Keratinocyte (primary cell): ENCODE data around the gene SFSWAP. TPM values are rescaled to one million over a fixed set of nuclear protein-coding genes. Genes with fewer than 3 reads are reported as not detected.

Experiments used
- DNase-seq: peaks from one replicate; pipeline ENCODE4 v3.0.0-alpha.2; 2011; ENCODE audit warnings: low read depth, missing footprints, low spot score
- FAIRE-seq: peaks from 2 replicates; lab custom pipeline; 2011; peaks lifted over from hg19 to GRCh38; lab: Jason Lieb, UNC
- H2AFZ ChIP-seq: 2 replicates; pipeline ENCODE4 v1.6.0; 2012; ENCODE audit warnings: low read length, control low read depth, inconsistent platforms; ENCODE audit not compliant: control insufficient read depth
- H3K27ac ChIP-seq: 2 replicates; pipeline ENCODE4 v1.5.1; 2011; ENCODE audit warnings: low read length; ENCODE audit not compliant: control insufficient read depth, insufficient read depth
- H3K27me3 ChIP-seq: 3 replicates; pipeline ENCODE4 v1.6.0; 2011; ENCODE audit warnings: low read length; ENCODE audit not compliant: control insufficient read depth, insufficient read depth; ENCODE audit errors: extremely low read depth
- H3K36me3 ChIP-seq, 2 experiments: 2 replicates in 1 of 2; 3 replicates in 1 of 2; pipeline ENCODE4 v1.5.1; 2011; ENCODE audit warnings: low read length in 2 of 2, mild to moderate bottlenecking in 1 of 2; ENCODE audit not compliant: control insufficient read depth in 2 of 2, insufficient read depth in 2 of 2; ENCODE audit errors: extremely low read depth in 1 of 2
- H3K4me1 ChIP-seq: 3 replicates; pipeline ENCODE4 v1.5.1; 2011; ENCODE audit warnings: low read length; ENCODE audit not compliant: control insufficient read depth, insufficient read depth; ENCODE audit errors: extremely low read depth
- H3K4me2 ChIP-seq: 3 replicates; pipeline ENCODE4 v1.6.0; 2011; ENCODE audit warnings: low read depth, low read length; ENCODE audit not compliant: control insufficient read depth, insufficient read depth; ENCODE audit errors: extremely low read depth
- H3K4me3 ChIP-seq, 3 experiments: fragments of 200-600 bp in 1 of 3; sonication (generic) in 1 of 3; 2 replicates in 2 of 3; 3 replicates in 1 of 3; pipeline ENCODE4 v1.5.1; 2011 to 2016; ENCODE audit warnings: low read length in 3 of 3, mild to moderate bottlenecking in 3 of 3, control low read depth in 2 of 3, inconsistent platforms in 1 of 3, low read depth in 1 of 3, mixed read lengths in 1 of 3, mixed run types in 1 of 3, moderate library complexity in 1 of 3; ENCODE audit not compliant: control insufficient read depth in 2 of 3, insufficient read depth in 2 of 3; ENCODE audit errors: extremely low read depth in 1 of 3
- H3K79me2 ChIP-seq: 2 replicates; pipeline ENCODE4 v1.6.0; 2012; ENCODE audit warnings: low read length; ENCODE audit not compliant: control insufficient read depth, insufficient read depth
- H3K9ac ChIP-seq: 3 replicates; pipeline ENCODE4 v1.6.0; 2011; ENCODE audit warnings: low read length; ENCODE audit not compliant: control insufficient read depth, insufficient read depth; ENCODE audit errors: extremely low read depth
- H3K9me1 ChIP-seq: 3 replicates; pipeline ENCODE4 v1.6.0; 2011; ENCODE audit warnings: low read length; ENCODE audit not compliant: control insufficient read depth, insufficient read depth; ENCODE audit errors: extremely low read depth
- H3K9me3 ChIP-seq: 2 replicates; pipeline ENCODE4 v1.5.1; 2012; ENCODE audit warnings: low read depth, low read length; ENCODE audit not compliant: control insufficient read depth
- H4K20me1 ChIP-seq: 3 replicates; pipeline ENCODE4 v1.6.0; 2011; ENCODE audit warnings: low read length; ENCODE audit not compliant: control insufficient read depth, insufficient read depth; ENCODE audit errors: extremely low read depth
- EZH2 ChIP-seq: IDR thresholded peaks from one replicate; pipeline ENCODE4 v1.6.1; 2012; ENCODE audit warnings: inconsistent platforms, mild to moderate bottlenecking, low read length, moderate library complexity
- dilution Hi-C: fragments of 300-500 bp; cut with MboI; formaldehyde crosslinking; loops from one replicate; pipeline ENCODE4 v1.7.0; 2020; ENCODE audit warnings: low sequenced_read_pairs; ENCODE audit not compliant: extremely low pct_ligation_motif_present
- polyA plus RNA-seq, 5 experiments: library from polyadenylated mRNA; depleted of rRNA in 3 of 5; stranded (reverse) in 3 of 5; stranded (forward) in 1 of 5; unstranded in 1 of 5; fragments of >200 nt; gene quantifications; 1 replicate in 1 of 5; 2 replicates in 3 of 5; 3 replicates in 1 of 5; pipeline versions ENCODE4 v1.2.1 to v1.2.3, GENCODE V29; 2011 to 2012; ENCODE audit warnings: missing spikeins in 2 of 5, low read depth in 1 of 5, low replicate concordance in 1 of 5
- TF ChIP-seq, protein P1 (sequence below), 3 experiments: IDR thresholded peaks in 1 of 3; conservative IDR thresholded peaks in 1 of 3; optimal IDR thresholded peaks in 1 of 3; 2 replicates in 2 of 3; 3 replicates in 1 of 3; pipeline versions ENCODE3 to v1.5.1; 2011; ENCODE audit warnings: low read length in 3 of 3, mild to moderate bottlenecking in 3 of 3, moderate library complexity in 2 of 3, control low read depth in 1 of 3, inconsistent platforms in 1 of 3; ENCODE audit not compliant: insufficient read depth in 2 of 3; ENCODE audit errors: extremely low read depth in 1 of 3

SFSWAP gene
- polyA plus RNA-seq, 1 donor (not counting 4 experiments of a cell fraction or from before 2014, with no cell fraction given), result 13.1 TPM

DNA sequence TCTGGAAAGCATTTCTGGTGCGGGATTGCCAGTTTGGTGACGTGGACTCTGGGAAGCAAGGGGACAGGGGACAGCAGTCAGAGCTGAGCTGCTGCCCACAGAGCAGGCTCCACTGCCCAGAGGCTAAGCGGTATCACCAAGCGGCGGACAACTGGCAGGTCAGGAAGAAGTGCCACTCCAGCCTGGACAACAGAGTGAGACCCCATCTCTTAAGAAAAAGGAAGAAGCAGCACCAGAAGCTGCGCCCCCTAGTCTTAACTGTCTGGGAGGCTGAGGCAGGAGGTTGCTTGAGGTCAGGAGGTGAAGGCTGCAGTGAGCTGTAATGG, 85.5 kb downstream of the SFSWAP start:
- Histone ChIP-seq H3K4me3 (no peak overlapping the region), H3K4me2 (no peak overlapping the region), H3K9me3 (no peaks in the 10 kb centered on the region), H4K20me1 (no peaks in the 10 kb centered on the region), H3K9ac (no peak overlapping the region), H3K27ac (no peak overlapping the region), H3K36me3 (peaks cover 9 to 10% of the 10 kb centered on the region in 2 experiments), H3K27me3 (no peaks in the 10 kb centered on the region), H3K4me1 (peaks cover 14% of the 10 kb centered on the region), H3K79me2 (no peaks in the 10 kb centered on the region), H3K9me1 (no peaks in the 10 kb centered on the region), H2AFZ (no peak overlapping the region)
- dilution Hi-C loops, result no loop called here
- no peak for DNase-seq
- no peak for FAIRE-seq
- TF ChIP-seq, protein P1, sequence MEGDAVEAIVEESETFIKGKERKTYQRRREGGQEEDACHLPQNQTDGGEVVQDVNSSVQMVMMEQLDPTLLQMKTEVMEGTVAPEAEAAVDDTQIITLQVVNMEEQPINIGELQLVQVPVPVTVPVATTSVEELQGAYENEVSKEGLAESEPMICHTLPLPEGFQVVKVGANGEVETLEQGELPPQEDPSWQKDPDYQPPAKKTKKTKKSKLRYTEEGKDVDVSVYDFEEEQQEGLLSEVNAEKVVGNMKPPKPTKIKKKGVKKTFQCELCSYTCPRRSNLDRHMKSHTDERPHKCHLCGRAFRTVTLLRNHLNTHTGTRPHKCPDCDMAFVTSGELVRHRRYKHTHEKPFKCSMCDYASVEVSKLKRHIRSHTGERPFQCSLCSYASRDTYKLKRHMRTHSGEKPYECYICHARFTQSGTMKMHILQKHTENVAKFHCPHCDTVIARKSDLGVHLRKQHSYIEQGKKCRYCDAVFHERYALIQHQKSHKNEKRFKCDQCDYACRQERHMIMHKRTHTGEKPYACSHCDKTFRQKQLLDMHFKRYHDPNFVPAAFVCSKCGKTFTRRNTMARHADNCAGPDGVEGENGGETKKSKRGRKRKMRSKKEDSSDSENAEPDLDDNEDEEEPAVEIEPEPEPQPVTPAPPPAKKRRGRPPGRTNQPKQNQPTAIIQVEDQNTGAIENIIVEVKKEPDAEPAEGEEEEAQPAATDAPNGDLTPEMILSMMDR (optimal IDR thresholded peaks at IDR 0.05 in 1 of 3, IDR thresholded peaks at IDR 0.05 in 1 of 3, conservative IDR thresholded peaks at IDR 0.05 in 1 of 3; ENCODE audit: extremely low read depth in 1 of 3, insufficient read depth in 2 of 3, low read length in 3 of 3), result no peak
- TF ChIP-seq EZH2, result no peak

DNA sequence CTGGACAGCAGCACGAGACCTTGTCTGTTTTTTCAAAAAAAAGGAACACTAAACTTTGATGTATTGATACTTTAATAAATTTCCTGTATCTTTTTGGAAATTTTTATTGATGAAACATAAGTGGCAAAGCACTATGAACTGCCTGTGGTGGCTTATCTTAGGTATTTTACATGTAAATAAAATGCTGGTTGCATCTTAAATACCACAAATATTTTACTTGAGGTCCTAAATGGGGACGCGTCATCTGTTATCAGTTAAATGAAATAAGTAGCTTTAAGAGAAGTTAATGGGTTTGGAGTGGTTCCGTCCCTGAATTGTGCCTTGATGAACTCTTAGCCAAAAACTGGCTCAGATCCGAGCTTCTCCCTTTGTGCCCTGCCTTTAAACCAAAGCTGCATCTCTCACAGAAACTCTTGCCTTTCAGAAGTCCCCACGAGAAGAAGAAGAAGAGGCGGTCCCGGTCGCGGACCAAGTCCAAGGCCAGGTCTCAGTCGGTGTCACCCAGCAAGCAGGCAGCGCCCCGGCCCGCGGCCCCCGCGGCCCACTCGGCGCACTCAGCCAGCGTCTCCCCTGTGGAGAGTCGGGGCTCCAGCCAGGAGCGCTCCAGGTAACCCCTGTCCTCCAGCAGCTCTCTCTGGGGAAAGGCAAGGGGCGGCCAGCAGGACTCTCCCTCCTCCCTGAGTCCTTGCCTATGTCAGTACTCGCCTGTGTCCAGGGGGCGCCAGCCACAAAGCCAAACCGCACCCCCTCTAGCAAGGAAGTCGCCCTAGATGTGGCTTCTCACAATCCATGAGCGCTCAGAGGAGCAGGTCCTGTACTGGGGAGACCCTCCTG, 86.1 kb downstream of the SFSWAP start:
- H3K4me1 ChIP-seq, result peaks cover 14% of the 10 kb centered on the region
- FAIRE-seq (no peak), DNase-seq (no peak)
- H3K4me3 ChIP-seq, result no peak overlapping the region
- no peaks in the 10 kb centered on the region for H3K27me3 ChIP-seq
- H3K79me2 ChIP-seq, result no peaks in the 10 kb centered on the region
- no peak overlapping the region for H2AFZ ChIP-seq
- H4K20me1 ChIP-seq, result no peaks in the 10 kb centered on the region
- H3K9ac ChIP-seq, result no peak overlapping the region
- H3K4me2 ChIP-seq, result no peak overlapping the region
- H3K9me3 ChIP-seq, result no peaks in the 10 kb centered on the region
- dilution Hi-C loops, result no loop called here
- H3K9me1 ChIP-seq, result no peaks in the 10 kb centered on the region
- H3K27ac ChIP-seq, result no peak overlapping the region
- peaks cover 10 to 13% of the 10 kb centered on the region in 2 experiments for H3K36me3 ChIP-seq
- TF ChIP-seq, protein P1 (optimal IDR thresholded peaks at IDR 0.05 in 1 of 3, IDR thresholded peaks at IDR 0.05 in 1 of 3, conservative IDR thresholded peaks at IDR 0.05 in 1 of 3; ENCODE audit: extremely low read depth in 1 of 3, insufficient read depth in 2 of 3, low read length in 3 of 3), result no peak
- no peak for TF ChIP-seq EZH2
